ENCODE data around the gene PRSS38. TPM values are rescaled to one million over a fixed set of nuclear protein-coding genes. Genes with fewer than 3 reads are reported as not detected.

The PRSS38 gene
- polyA plus RNA-seq, 3 donors: not detected

GRCh38 chr1:227797144-227797543 lies 18.3 kb upstream of the PRSS38 start:
- Histone ChIP-seq H3K36me3 (replicated peaks in 1 of 2; ENCODE audit: control insufficient read depth in 1 of 2, insufficient read depth in 2 of 2, low read length in 2 of 2) (no peaks in the 10 kb centered on the region), H3K4me1 (ENCODE audit: control insufficient read depth in 1 of 2, insufficient read depth in 2 of 2, low read length in 2 of 2) (no peaks in the 10 kb centered on the region), H3K27ac (ENCODE audit: low read depth in 1 of 2, low read length in 2 of 2) (no peak overlapping the region), H3K4me3 (replicated peaks in 1 of 3; ENCODE audit: low read depth in 2 of 3, low read length in 3 of 3) (no peak overlapping the region), H3K4me2 (replicated peaks; ENCODE audit: extremely low read depth, low read length, poor library complexity, severe bottlenecking) (no peak overlapping the region), H2AFZ (ENCODE audit: insufficient read depth, low read depth, low read length, poor library complexity, severe bottlenecking) (no peak overlapping the region), H3K9ac (ENCODE audit: insufficient read depth, low read length, poor library complexity, severe bottlenecking) (no peak overlapping the region), H3K27me3 (ENCODE audit: control insufficient read depth in 2 of 2, insufficient read depth in 2 of 2, low read length in 2 of 2) (no peaks in the 10 kb centered on the region), H3K9me3 (replicated peaks in 1 of 2; ENCODE audit: control insufficient read depth in 1 of 2, insufficient read depth in 1 of 2, low read length in 2 of 2) (no peaks in the 10 kb centered on the region), H3K79me2 (ENCODE audit: insufficient read depth, low read length) (no peaks in the 10 kb centered on the region), H4K20me1 (ENCODE audit: insufficient read depth, low read length) (no peaks in the 10 kb centered on the region)
- H3K4me3 Mint-ChIP-seq: no peak overlapping the region
- no peaks in the 10 kb centered on the region for H3K36me3 Mint-ChIP-seq
- H3K27ac Mint-ChIP-seq: no peak overlapping the region
- no peak for DNase-seq
- H3K9me3 Mint-ChIP-seq: no peaks in the 10 kb centered on the region
- intact Hi-C loops (cut with micrococcal nuclease): no loop called here
- no CpG with 5 or more reads among the region's 3 CpGs for WGBS (ENCODE audit: insufficient coverage)
- peaks cover 0 to 8% (median 3%) of the 10 kb centered on the region in 3 donors for H3K27me3 Mint-ChIP-seq (ENCODE audit: low read depth in 3 of 3)
- no peaks in the 10 kb centered on the region for H3K4me1 Mint-ChIP-seq
- TF ChIP-seq, protein P1, sequence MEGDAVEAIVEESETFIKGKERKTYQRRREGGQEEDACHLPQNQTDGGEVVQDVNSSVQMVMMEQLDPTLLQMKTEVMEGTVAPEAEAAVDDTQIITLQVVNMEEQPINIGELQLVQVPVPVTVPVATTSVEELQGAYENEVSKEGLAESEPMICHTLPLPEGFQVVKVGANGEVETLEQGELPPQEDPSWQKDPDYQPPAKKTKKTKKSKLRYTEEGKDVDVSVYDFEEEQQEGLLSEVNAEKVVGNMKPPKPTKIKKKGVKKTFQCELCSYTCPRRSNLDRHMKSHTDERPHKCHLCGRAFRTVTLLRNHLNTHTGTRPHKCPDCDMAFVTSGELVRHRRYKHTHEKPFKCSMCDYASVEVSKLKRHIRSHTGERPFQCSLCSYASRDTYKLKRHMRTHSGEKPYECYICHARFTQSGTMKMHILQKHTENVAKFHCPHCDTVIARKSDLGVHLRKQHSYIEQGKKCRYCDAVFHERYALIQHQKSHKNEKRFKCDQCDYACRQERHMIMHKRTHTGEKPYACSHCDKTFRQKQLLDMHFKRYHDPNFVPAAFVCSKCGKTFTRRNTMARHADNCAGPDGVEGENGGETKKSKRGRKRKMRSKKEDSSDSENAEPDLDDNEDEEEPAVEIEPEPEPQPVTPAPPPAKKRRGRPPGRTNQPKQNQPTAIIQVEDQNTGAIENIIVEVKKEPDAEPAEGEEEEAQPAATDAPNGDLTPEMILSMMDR (IDR thresholded peaks at IDR 0.05): no peak

DNA sequence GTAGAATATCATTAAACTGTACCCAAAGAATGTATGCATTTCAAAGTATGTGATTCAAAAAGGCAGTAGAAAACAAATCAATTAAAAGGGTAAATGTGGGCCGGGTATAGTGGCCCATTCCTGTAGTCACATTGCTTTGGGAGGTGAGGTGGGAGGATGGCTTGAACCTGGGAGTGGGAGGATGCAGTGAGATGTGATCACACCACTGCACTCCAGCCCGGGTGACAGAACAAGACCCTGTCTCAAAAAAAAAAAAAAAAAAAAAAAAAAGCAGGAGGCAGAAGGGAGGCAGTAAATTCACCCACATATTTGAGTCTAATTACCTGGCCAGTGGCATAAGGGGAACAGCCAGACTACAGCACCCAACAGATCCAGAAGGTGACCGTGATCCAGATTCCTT lies 17.9 kb upstream of the PRSS38 start:
- intact Hi-C loops (cut with micrococcal nuclease): no loop called here
- H3K4me3 ChIP-seq (replicated peaks in 1 of 3; ENCODE audit: low read depth in 2 of 3, low read length in 3 of 3): no peak overlapping the region
- Mint-ChIP-seq H3K4me1 (no peaks in the 10 kb centered on the region), H3K4me3 (no peak overlapping the region), H3K36me3 (no peaks in the 10 kb centered on the region), H3K9me3 (no peaks in the 10 kb centered on the region), H3K27ac (no peak overlapping the region), H3K27me3 (ENCODE audit: low read depth in 3 of 3) (peaks cover 0 to 10% (median 3%) of the 10 kb centered on the region in 3 donors)
- no peak overlapping the region for H3K9ac ChIP-seq (ENCODE audit: insufficient read depth, low read length, poor library complexity, severe bottlenecking)
- no peaks in the 10 kb centered on the region for H4K20me1 ChIP-seq (ENCODE audit: insufficient read depth, low read length)
- no peak overlapping the region for H3K27ac ChIP-seq (ENCODE audit: low read depth in 1 of 2, low read length in 2 of 2)
- no peaks in the 10 kb centered on the region for H3K36me3 ChIP-seq (replicated peaks in 1 of 2; ENCODE audit: control insufficient read depth in 1 of 2, insufficient read depth in 2 of 2, low read length in 2 of 2)
- WGBS (ENCODE audit: insufficient coverage): 100% methylated on average over 1 of the region's 3 CpGs
- H3K4me1 ChIP-seq (ENCODE audit: control insufficient read depth in 1 of 2, insufficient read depth in 2 of 2, low read length in 2 of 2): no peaks in the 10 kb centered on the region
- H3K4me2 ChIP-seq (replicated peaks; ENCODE audit: extremely low read depth, low read length, poor library complexity, severe bottlenecking): no peak overlapping the region
- TF ChIP-seq, protein P1 (IDR thresholded peaks at IDR 0.05): no peak
- H3K9me3 ChIP-seq (replicated peaks in 1 of 2; ENCODE audit: control insufficient read depth in 1 of 2, insufficient read depth in 1 of 2, low read length in 2 of 2): no peaks in the 10 kb centered on the region
- no peak for DNase-seq
- H3K79me2 ChIP-seq (ENCODE audit: insufficient read depth, low read length): no peaks in the 10 kb centered on the region
- H3K27me3 ChIP-seq (ENCODE audit: control insufficient read depth in 2 of 2, insufficient read depth in 2 of 2, low read length in 2 of 2): no peaks in the 10 kb centered on the region
- H2AFZ ChIP-seq (ENCODE audit: insufficient read depth, low read depth, low read length, poor library complexity, severe bottlenecking): no peak overlapping the region

Measured in CD14-positive monocyte (primary cell).